MM.1S (cell line): ENCODE measurements around the gene ARHGEF12.

Source experiments
- CTCF ChIP-seq: fragments of 300-600 bp; sonication (generic); IDR thresholded peaks from 2 replicates; pipeline ENCODE4 v1.5.1; 2016; ENCODE audit warnings: antibody characterized with exemption, low read length, mixed read lengths
- EZH2 ChIP-seq: fragments of 300-600 bp; sonication (generic); optimal IDR thresholded peaks from 2 replicates; pipeline ENCODE3; 2017; ENCODE audit warnings: low read depth, mild to moderate bottlenecking, antibody characterized with exemption, low read length, mixed read lengths

- no peak for TF ChIP-seq CTCF
- TF ChIP-seq EZH2, result no peak
Observed at GRCh38 chr11:120372296-120372695, 36.1 kb downstream of the ARHGEF12 start.
